HG03025 (cell line): ENCODE data around the gene LYSMD4.

Source experiments
- ATAC-seq: cut with Tn5 transposase; IDR thresholded peaks from one replicate; pipeline ENCODE4 v1.9.1; 2021; ENCODE audit warnings: mild to moderate bottlenecking, moderate library complexity; ENCODE audit not compliant: unreplicated experiment, low FRiP score

Gene LYSMD4

GRCh38 chr15:99707473-99708270 lies 25.6 kb downstream of the LYSMD4 start:
- ATAC-seq: no peak

- no peak for ATAC-seq
Observed at GRCh38 chr15:99706557-99707303, 26.5 kb downstream of the LYSMD4 start.

- ATAC-seq: no peak
Observed at GRCh38 chr15:99704444-99704838, 28.8 kb downstream of the LYSMD4 start.

DNA sequence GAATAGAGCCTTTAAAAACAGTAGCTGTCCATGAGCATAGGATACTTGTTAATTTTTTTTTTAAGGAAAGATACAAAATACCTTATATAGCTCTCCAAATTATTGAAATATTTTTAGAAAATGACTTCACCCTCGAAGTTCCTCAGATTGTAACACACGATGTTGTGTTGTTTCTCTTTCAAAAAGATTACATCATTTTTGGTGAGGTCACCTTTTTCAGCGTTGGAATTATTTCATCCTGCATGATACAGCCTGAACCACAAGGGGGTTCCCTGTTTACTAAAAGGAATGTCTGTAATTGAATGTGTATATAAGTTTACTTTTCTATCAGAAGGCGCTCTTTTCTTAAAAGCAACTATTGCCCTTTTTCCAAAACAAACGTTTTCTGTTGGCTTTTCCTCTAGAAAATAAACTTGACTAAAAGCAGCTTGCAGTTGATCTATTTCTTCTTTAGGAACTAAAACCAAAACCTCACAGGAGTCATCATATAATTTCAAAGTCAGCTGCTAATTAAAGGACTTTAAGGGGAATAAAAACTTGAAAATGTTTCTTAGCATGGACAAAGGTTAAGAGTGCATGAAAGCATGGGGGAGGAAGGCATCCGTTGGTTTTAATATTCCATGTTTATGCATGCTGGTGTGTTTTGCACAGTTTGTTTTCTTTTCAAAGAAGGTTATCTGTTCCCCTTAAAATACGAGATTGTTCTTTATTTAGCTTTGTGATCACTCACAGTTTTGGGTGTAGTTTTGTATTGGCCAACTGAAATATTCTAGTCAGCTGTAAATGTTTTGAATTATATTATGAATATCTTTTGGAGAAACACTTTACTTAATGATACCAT lies 29.4 kb downstream of the LYSMD4 start:
- ATAC-seq: no peak

DNA sequence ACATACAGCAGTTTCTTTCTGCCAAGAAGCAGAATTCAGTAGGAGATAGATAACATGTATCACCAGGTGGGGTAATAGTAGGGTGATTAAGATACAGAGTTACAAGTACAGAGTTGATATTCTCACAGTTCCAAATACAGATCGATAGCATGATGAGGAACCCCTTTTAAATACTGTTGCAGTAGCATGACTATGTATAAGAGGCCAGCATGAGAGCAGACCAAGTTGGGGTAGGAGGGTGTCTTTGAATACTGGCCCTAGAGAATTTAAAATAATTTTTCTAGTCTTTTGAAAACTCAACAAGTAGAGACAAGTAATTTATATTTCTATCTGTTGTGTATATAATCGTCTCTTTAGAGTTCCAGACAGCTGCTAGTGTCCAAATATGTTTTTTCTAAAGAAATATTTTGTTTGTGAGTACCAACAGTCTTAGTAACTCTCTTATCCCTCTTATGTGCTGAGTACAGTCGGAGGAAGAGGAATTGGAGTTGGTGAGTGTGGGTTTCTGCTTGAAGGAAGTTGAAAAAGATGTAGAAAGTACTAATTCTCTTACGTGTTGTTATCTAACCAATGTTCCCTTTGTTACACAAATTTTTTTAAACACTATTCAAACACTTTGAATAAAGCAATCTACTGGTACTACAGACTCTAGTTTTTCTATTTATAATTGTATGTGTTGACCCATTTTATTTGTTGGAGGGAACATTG lies 30.2 kb downstream of the LYSMD4 start:
- ATAC-seq: no peak

- no peak for ATAC-seq
Observed at GRCh38 chr15:99696096-99696495, 37.1 kb downstream of the LYSMD4 start.

DNA sequence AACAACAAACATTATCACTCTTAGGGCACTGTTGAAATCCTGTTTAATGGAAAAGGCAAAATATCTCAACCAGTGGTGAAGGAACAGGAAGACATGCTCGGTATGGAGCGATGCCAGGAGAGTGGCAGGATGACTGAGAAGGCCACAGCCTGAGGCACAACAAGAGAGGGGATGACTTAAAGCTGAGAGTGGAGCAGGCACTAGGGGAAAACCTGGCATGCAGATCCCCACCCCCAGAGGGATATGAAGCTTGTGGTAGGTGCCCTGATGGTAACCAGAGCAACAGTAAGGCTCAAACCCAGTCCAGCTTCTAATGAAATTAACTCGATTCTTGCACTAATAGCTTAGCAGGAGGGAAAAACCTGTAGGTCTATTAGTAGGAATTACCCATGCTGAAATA lies 40.4 kb downstream of the LYSMD4 start:
- ATAC-seq: no peak

DNA sequence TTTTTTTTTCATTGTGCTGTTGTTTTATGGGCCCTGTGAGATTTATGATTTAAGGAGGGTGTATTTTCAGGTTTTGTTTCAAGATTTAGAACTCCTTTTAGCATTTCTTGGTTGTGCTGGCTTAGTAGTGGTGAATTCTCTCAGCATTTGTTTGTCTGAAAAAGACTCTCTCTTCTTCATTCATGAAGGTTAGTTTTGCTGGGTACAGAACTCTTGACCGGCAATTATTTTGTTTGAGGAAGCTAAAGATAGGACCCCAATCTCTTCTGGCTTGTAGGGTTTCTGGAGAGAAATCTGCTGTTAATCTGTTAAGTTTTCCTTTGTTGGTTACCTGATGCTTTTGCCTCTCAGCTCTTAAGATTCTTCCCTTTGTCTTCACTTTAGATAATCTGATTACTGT lies 46.9 kb downstream of the LYSMD4 start:
- no peak for ATAC-seq

GRCh38 chr15:99683000-99683670 lies 50.1 kb downstream of the LYSMD4 start:
- no peak for ATAC-seq

- no peak for ATAC-seq
Observed at GRCh38 chr15:99682455-99682854, 50.8 kb downstream of the LYSMD4 start.

GRCh38 chr15:99681990-99682389 lies 51.2 kb downstream of the LYSMD4 start:
- no peak for ATAC-seq

DNA sequence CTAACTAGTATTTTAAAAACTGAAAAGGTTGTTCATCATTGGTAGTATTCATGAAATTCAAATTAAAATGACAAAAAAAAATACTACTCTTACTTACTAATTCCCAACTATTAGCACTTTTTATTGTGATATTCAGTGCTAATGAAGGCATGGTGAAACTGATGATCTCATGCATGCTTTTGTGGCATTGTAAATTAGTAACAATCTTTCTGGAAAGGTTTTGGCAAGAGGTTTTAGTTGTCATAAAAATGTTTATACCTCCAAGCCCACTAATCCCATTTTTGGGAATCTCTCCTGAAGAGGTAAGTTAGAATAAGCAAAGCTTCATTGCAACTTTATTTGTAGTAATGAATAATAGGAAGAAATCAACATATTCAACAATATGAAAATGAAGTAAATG lies 53.0 kb downstream of the LYSMD4 start:
- no peak for ATAC-seq

- ATAC-seq: no peak
Observed at GRCh38 chr15:99677540-99678134, 55.6 kb downstream of the LYSMD4 start.
